Ovary (tissue), 3 donors: ENCODE data around the gene PLA2G4D.

ENCODE experiments used
- POLR2A ChIP-seq: fragments of 450-650 bp; IDR thresholded peaks from one replicate; pipeline ENCODE4 v1.6.1; 2017; ENCODE audit warnings: antibody characterized with exemption, mild to moderate bottlenecking, moderate library complexity
- TF ChIP-seq, protein P1 (sequence below), 3 donors: fragments of 450-650 bp in 2 of 3; fragments of 200-600 bp in 1 of 3; IDR thresholded peaks; one replicate each; pipeline versions ENCODE4 v1.5.1 to v1.8.0; 2016 to 2022; ENCODE audit warnings: antibody characterized with exemption in 3 of 3, mild to moderate bottlenecking in 1 of 3
- donor health status: DM: no; HTN: no; CAD: no.

DNA sequence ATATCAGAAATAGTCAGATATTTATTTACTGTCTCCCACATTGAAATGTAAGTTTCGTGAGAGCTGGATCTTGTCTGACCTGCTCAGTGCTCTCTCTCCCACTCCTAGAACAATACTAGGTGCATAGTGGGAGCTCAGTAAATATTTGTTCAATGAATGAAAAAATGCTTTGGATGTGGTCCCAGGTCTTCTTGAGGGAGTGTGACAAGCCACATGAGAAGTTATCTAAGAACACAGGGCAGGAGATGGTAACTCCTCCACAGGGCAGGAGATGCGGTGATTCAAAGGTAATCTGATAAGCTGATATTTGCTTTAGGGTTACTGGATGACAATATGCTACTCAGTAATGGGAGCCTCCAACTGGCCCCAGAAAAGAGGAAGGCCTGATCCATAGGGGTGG lies 47.8 kb downstream of the PLA2G4D start:
- TF ChIP-seq, protein P1, sequence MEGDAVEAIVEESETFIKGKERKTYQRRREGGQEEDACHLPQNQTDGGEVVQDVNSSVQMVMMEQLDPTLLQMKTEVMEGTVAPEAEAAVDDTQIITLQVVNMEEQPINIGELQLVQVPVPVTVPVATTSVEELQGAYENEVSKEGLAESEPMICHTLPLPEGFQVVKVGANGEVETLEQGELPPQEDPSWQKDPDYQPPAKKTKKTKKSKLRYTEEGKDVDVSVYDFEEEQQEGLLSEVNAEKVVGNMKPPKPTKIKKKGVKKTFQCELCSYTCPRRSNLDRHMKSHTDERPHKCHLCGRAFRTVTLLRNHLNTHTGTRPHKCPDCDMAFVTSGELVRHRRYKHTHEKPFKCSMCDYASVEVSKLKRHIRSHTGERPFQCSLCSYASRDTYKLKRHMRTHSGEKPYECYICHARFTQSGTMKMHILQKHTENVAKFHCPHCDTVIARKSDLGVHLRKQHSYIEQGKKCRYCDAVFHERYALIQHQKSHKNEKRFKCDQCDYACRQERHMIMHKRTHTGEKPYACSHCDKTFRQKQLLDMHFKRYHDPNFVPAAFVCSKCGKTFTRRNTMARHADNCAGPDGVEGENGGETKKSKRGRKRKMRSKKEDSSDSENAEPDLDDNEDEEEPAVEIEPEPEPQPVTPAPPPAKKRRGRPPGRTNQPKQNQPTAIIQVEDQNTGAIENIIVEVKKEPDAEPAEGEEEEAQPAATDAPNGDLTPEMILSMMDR (IDR thresholded peaks at IDR 0.05) = no peak
- no peak for TF ChIP-seq POLR2A
